HG02981 (cell line): ENCODE results near the gene SYNM.

Source experiments
- ATAC-seq: cut with Tn5 transposase; IDR thresholded peaks from one replicate; pipeline ENCODE4 v1.9.1; 2021; ENCODE audit warnings: mild to moderate bottlenecking, moderate library complexity; ENCODE audit not compliant: unreplicated experiment

SYNM gene

GRCh38 chr15:99138491-99138982 is 33.7 kb downstream of the SYNM start:
- no peak for ATAC-seq

GRCh38 chr15:99139276-99139675 is 34.4 kb downstream of the SYNM start:
- no peak for ATAC-seq

- no peak for ATAC-seq
Measured at GRCh38 chr15:99140590-99140989, 35.7 kb downstream of the SYNM start.

- ATAC-seq = no peak
Measured at GRCh38 chr15:99141943-99142342, 37.1 kb downstream of the SYNM start.

- ATAC-seq = no peak
Measured at GRCh38 chr15:99142562-99142961, 37.7 kb downstream of the SYNM start.

GRCh38 chr15:99143242-99143641 is 38.4 kb downstream of the SYNM start:
- no peak for ATAC-seq

GRCh38 chr15:99143655-99144610 is 39.1 kb downstream of the SYNM start:
- ATAC-seq = no peak

GRCh38 chr15:99145005-99145404 is 40.1 kb downstream of the SYNM start:
- ATAC-seq = no peak

GRCh38 chr15:99145778-99146177 is 40.9 kb downstream of the SYNM start:
- no peak for ATAC-seq

- no peak for ATAC-seq
Measured at GRCh38 chr15:99146661-99147060, 41.8 kb downstream of the SYNM start.

- ATAC-seq = no peak
Measured at GRCh38 chr15:99148851-99149276, 44.0 kb downstream of the SYNM start.

- ATAC-seq = no peak
Measured at GRCh38 chr15:99149366-99149765, 44.5 kb downstream of the SYNM start.

- no peak for ATAC-seq
Measured at GRCh38 chr15:99151156-99151555, 46.3 kb downstream of the SYNM start.

GRCh38 chr15:99153026-99153535 is 48.2 kb downstream of the SYNM start:
- no peak for ATAC-seq

- no peak for ATAC-seq
Measured at GRCh38 chr15:99154271-99154670, 49.4 kb downstream of the SYNM start.

GRCh38 chr15:99155961-99156443 is 51.1 kb downstream of the SYNM start:
- ATAC-seq = no peak

GRCh38 chr15:99157456-99157855 is 52.6 kb downstream of the SYNM start:
- ATAC-seq = no peak

GRCh38 chr15:99158626-99159412 is 53.9 kb downstream of the SYNM start:
- ATAC-seq = no peak

GRCh38 chr15:99163271-99164062 is 58.6 kb downstream of the SYNM start:
- no peak for ATAC-seq

- ATAC-seq = no peak
Measured at GRCh38 chr15:99164119-99164518, 59.2 kb downstream of the SYNM start.
